OCI-LY1 (cell line): Measurements from ENCODE around the gene ADAM8.

Experiments
- H2AFZ ChIP-seq: fragments of 200-600 bp; sonication (generic), shearing (Covaris generic); 2 replicates; pipeline ENCODE4 v1.6.0; 2014; ENCODE audit warnings: antibody characterized with exemption, mild to moderate bottlenecking, low read length
- H3F3A ChIP-seq: fragments of 200-600 bp; sonication (generic), shearing (Covaris generic); 2 replicates; pipeline ENCODE4 v1.6.0; 2014; ENCODE audit warnings: mild to moderate bottlenecking, antibody characterized with exemption, low read length, moderate library complexity; ENCODE audit not compliant: insufficient read depth
- H3K27ac ChIP-seq: fragments of 200-600 bp; sonication (generic); 2 replicates; pipeline ENCODE4 v1.5.1; 2014; ENCODE audit warnings: low read length, mixed run types, mild to moderate bottlenecking, low read depth; ENCODE audit not compliant: poor library complexity, severe bottlenecking
- H3K27me3 ChIP-seq: fragments of 200-600 bp; sonication (generic); 2 replicates; pipeline ENCODE4 v1.6.0; 2014; ENCODE audit warnings: antibody characterized with exemption, mild to moderate bottlenecking, low read length, moderate library complexity; ENCODE audit not compliant: insufficient read depth
- H3K36me3 ChIP-seq: fragments of 200-600 bp; sonication (generic); 2 replicates; pipeline ENCODE4 v1.6.1; 2014; ENCODE audit warnings: mild to moderate bottlenecking, antibody characterized with exemption, low read length, moderate library complexity, mixed read lengths; ENCODE audit not compliant: insufficient read depth
- H3K4me1 ChIP-seq: fragments of 200-600 bp; sonication (generic); 2 replicates; pipeline ENCODE4 v1.5.1; 2014; ENCODE audit warnings: mild to moderate bottlenecking, low read length, moderate library complexity; ENCODE audit not compliant: insufficient read depth, severe bottlenecking
- H3K4me2 ChIP-seq: fragments of 200-600 bp; sonication (generic), shearing (Covaris generic); 2 replicates; pipeline ENCODE4 v1.6.1; 2014; ENCODE audit warnings: low read length
- H3K4me3 ChIP-seq: fragments of 200-600 bp; sonication (generic); 2 replicates; pipeline ENCODE4 v1.5.1; 2014; ENCODE audit warnings: low read length, low read depth, mild to moderate bottlenecking, mixed read lengths; ENCODE audit not compliant: poor library complexity, severe bottlenecking
- H3K79me2 ChIP-seq: fragments of 200-600 bp; shearing (Covaris generic); 2 replicates; pipeline ENCODE4 v1.6.1; 2016; ENCODE audit warnings: mixed run types, low read length, mixed read lengths; ENCODE audit not compliant: insufficient read depth
- H3K9ac ChIP-seq: fragments of 200-600 bp; sonication (generic), shearing (Covaris generic); 2 replicates; pipeline ENCODE4 v1.6.1; 2014; ENCODE audit warnings: mild to moderate bottlenecking, low read length, mixed read lengths
- H3K9me2 ChIP-seq: fragments of 200-600 bp; sonication (generic), shearing (Covaris generic); 2 replicates; pipeline ENCODE4 v1.6.1; 2014; ENCODE audit warnings: low read depth, mild to moderate bottlenecking, low read length, mixed read lengths
- H3K9me3 ChIP-seq: fragments of 200-600 bp; shearing (Covaris generic); 2 replicates; pipeline ENCODE4 v1.6.1; 2014; ENCODE audit warnings: low read length, mixed read lengths
- H4K20me1 ChIP-seq: fragments of 200-600 bp; sonication (generic), shearing (Covaris generic); 2 replicates; pipeline ENCODE4 v1.6.0; 2016; ENCODE audit warnings: mild to moderate bottlenecking, low read length; ENCODE audit not compliant: insufficient read depth
- CTCF ChIP-seq: fragments of 200-600 bp; sonication (generic), shearing (Covaris generic); IDR thresholded peaks from 2 replicates; pipeline ENCODE4 v1.5.1; 2017; ENCODE audit warnings: mild to moderate bottlenecking, antibody characterized with exemption, low read length, moderate library complexity, mixed read lengths
- EZH2 ChIP-seq: fragments of 200-600 bp; sonication (generic), shearing (Covaris generic); IDR thresholded peaks from 2 replicates; pipeline ENCODE4 v1.8.0; 2017; ENCODE audit warnings: borderline replicate concordance, mixed run types, mild to moderate bottlenecking, antibody characterized with exemption, low read length, moderate library complexity, mixed read lengths

The ADAM8 gene

GRCh38 chr10:133276435-133277201 is at the start of gene ADAM8:
Gene ADAM8, minus strand, starts transcription at chr10:133276868. Its CDS starts 51 bp downstream, at chr10:133276817.
- H3K9ac ChIP-seq, result no peak within 1 kb of the TSS
- 0 out of 2 replicates have a peak within 1 kb of the TSS, but pooled peaks have one; percentile 40 for H3K4me2 ChIP-seq
- H3K9me2 ChIP-seq, result no peaks in the 10 kb centered on the region
- no peaks in the 10 kb centered on the region for H3K27me3 ChIP-seq
- no peak within 1 kb of the TSS for H3K4me3 ChIP-seq
- no peaks in the 10 kb centered on the region for H4K20me1 ChIP-seq
- H3F3A ChIP-seq, result no peaks in the 10 kb centered on the region
- no peak within 1 kb of the TSS for H3K27ac ChIP-seq
- peaks cover 12% of the 10 kb centered on the region for H3K36me3 ChIP-seq
- peaks cover 13% of the 10 kb centered on the region for H3K4me1 ChIP-seq
- TF ChIP-seq EZH2 (no peak), CTCF (no peak)
- no peaks in the 10 kb centered on the region for H3K79me2 ChIP-seq
- H3K9me3 ChIP-seq, result no peaks in the 10 kb centered on the region
- H2AFZ ChIP-seq, result no peak within 1 kb of the TSS

GRCh38 chr10:133326223-133326551 is 49.5 kb upstream of the ADAM8 start:
- H2AFZ ChIP-seq, result no peak overlapping the region
- no peak overlapping the region for H3K4me3 ChIP-seq

GRCh38 chr10:133325440-133326222 is 49.0 kb upstream of the ADAM8 start:
- H3K79me2 ChIP-seq, result no peaks in the 10 kb centered on the region
- no peak overlapping the region for H3K9ac ChIP-seq
- H3K36me3 ChIP-seq, result no peaks in the 10 kb centered on the region
- peak overlapping the region; percentile 57 for H3K4me2 ChIP-seq
- H3F3A ChIP-seq, result no peaks in the 10 kb centered on the region
- no peak overlapping the region for H2AFZ ChIP-seq
- H3K4me3 ChIP-seq, result peak overlapping the region; percentile 47
- TF ChIP-seq EZH2, result no peak
- no peak for TF ChIP-seq CTCF
- H3K27ac ChIP-seq, result no peak overlapping the region
- H3K9me3 ChIP-seq, result no peaks in the 10 kb centered on the region
- no peaks in the 10 kb centered on the region for H3K9me2 ChIP-seq
- H3K27me3 ChIP-seq, result peaks cover 9% of the 10 kb centered on the region
- H3K4me1 ChIP-seq, result peaks cover 11% of the 10 kb centered on the region
- H4K20me1 ChIP-seq, result no peaks in the 10 kb centered on the region

More at GRCh38 chr10:133326223-133326551, 49.5 kb upstream of the ADAM8 start:
- Histone ChIP-seq H4K20me1 (no peaks in the 10 kb centered on the region), H3K27me3 (peaks cover 9% of the 10 kb centered on the region), H3K9me3 (no peaks in the 10 kb centered on the region), H3K27ac (no peak overlapping the region), H3K36me3 (no peaks in the 10 kb centered on the region), H3K79me2 (no peaks in the 10 kb centered on the region), H3K9me2 (no peaks in the 10 kb centered on the region), H3F3A (no peaks in the 10 kb centered on the region), H3K4me1 (peaks cover 11% of the 10 kb centered on the region), H3K9ac (no peak overlapping the region), H3K4me2 (peak overlapping the region; percentile 57; the same call in 1 of the 2 replicates)
- TF ChIP-seq CTCF, result no peak
